GM15510 (cell line): ENCODE results near the gene TMEM63A.

ENCODE experiments used
- POLR2A ChIP-seq: IDR thresholded peaks from 3 replicates; pipeline ENCODE4 v1.6.1; 2011; ENCODE audit warnings: borderline replicate concordance; ENCODE audit not compliant: insufficient read length; ENCODE audit errors: extremely low read depth

Gene TMEM63A

GRCh38 chr1:225816643-225817538 lies 65.3 kb downstream of the TMEM63A start:
- no peak for TF ChIP-seq POLR2A

GRCh38 chr1:225815526-225816178 lies 66.5 kb downstream of the TMEM63A start:
- TF ChIP-seq POLR2A = no peak

DNA sequence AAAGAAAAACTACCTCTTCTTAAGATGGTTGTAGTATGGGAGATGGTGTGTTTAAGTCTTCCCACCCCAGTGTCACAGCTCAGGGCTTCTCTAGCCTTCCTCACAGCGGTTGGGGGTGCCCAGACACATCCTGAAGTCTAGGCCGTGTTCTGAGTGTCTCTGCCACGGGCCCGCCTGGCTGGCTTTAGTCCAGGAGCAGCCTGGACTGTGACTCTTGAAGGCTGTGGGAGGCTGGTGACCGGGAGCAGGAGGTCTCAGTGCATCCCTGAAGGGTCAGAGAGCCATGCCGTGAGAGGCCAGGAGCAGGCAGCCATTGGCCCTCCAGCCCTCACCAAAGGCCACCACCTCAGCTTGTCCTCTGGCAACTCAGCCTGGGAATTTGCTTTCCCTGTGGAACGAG lies 67.8 kb downstream of the TMEM63A start:
- no peak for TF ChIP-seq POLR2A

GRCh38 chr1:225813214-225813964 lies 68.8 kb downstream of the TMEM63A start:
- TF ChIP-seq POLR2A = no peak

- TF ChIP-seq POLR2A = no peak
Observed at GRCh38 chr1:225812488-225813213, 69.5 kb downstream of the TMEM63A start.

GRCh38 chr1:225811622-225812487 lies 70.3 kb downstream of the TMEM63A start:
- TF ChIP-seq POLR2A = no peak

- peak; percentile 61 for TF ChIP-seq POLR2A
Observed at GRCh38 chr1:225809842-225810578, 72.2 kb downstream of the TMEM63A start, which contains the start of gene EPHX1. TSS of gene EPHX1 (plus strand) at chr1:225810124. CDS start at chr1:225828730, 18,606 bp downstream.

DNA sequence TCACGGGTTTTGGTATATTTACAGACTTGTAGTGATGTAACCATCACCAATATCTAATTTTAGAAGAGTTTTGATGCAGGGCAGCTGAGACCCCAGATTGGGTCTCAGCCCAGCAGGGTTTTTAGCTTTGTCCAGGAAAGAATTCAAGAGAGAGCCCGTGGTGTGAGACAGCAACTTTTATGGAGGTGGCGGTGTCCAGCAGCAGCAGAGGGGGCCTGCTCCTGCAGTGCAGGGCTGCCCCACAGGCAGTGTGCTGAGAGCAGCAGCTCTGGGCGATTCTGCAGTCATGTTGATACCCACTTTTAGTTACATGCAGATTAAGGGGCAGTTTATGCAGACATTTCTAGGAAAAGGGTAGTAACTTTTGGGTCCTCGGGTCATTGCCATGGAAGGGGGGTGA lies 74.0 kb downstream of the TMEM63A start:
- no peak for TF ChIP-seq POLR2A

DNA sequence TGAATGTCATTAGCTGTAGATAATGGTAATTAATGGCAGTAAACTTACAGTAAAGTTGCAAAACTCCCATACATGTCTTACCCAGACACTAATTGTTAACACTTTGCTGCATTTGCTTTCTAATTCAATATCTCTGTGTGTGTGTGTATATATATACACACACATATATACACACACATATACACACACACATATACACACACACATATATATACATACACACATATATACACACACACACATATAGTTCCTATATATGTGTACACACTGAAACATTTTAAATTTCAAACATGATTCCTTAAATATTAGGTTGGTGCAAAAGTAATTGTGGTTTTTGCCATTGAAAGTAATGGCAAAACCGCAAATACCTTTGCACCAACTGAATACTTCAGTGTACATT lies 75.9 kb downstream of the TMEM63A start:
- no peak for TF ChIP-seq POLR2A
